Measurements from ENCODE around the gene FAM156A.
A peak's percentile ranks its signal among the peaks of the same experiment; 100 is the strongest.

FAM156A gene, protein sequence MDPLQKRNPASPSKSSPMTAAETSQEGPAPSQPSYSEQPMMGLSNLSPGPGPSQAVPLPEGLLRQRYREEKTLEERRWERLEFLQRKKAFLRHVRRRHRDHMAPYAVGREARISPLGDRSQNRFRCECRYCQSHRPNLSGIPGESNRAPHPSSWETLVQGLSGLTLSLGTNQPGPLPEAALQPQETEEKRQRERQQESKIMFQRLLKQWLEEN

DNA sequence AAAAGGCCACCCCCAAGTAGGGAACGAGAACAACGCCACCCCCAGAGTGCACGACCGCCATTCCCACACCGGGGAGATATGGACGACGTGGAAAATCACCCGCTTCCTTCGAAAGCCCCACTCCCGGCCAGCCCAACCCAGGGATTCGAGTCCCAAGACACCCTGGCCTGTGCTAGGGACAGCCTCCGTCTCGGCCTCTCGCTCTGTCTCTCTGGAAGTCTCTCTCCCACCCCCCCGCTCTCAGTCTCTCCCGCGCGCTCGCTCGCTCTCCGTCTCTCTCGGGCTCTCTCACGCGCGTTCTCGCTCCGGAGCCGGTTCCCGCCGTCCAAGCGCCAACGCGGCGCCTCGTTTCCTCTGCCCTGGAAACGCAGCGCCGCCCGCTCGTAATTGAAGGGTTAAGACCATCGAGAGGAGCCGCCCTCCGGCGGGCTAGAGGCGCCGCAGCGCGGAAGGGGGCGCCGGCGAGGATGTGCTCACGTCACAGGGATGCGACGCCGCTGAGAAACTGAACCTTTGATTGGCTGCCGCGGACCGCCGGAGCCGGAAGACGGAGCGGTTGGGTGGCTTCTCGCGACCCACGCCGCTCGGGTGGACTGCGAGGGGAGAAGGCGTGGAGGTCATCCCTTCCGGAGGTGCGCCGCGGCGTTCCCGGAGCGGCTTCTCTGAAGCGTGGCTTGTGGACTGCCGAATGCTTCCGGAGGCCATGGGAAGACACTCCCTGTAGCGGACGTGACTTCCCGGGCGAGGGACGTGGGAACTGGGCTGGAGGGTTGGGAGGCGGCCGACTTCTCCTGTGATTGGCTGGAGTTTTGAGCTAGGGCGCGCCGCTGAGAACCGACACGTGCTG lies at the start of gene FAM156A:
Gene FAM156A, minus strand, starts transcription at position 406 of the 847 bp plus-strand sequence. CDS start 9,930 bp downstream, outside the sequence.
- ATAC-seq, result peak; percentile 88

DNA sequence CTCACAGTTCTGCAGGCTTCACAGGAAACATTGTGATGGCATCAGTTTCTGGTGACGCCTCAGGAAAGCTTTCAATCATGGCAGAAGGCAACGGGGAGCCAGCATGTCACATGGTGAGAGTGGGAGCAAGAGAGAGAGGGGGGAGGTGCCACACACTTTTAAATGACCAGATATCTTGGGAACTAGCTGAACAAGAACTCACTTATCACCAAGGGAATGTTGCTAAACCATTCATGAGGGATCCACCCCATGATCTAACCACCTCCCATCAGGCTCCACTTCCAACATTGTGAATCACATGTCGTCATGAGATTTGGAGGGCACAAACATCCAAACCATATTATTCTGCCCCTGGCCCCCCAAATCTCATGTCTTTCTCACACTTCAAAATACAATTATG lies 47.0 kb upstream of the FAM156A start:
- TF ChIP-seq ZFP30 (CRISPR knock-in tag; IDR thresholded peaks at IDR 0.05), result no peak
- TF ChIP-seq, protein P1, sequence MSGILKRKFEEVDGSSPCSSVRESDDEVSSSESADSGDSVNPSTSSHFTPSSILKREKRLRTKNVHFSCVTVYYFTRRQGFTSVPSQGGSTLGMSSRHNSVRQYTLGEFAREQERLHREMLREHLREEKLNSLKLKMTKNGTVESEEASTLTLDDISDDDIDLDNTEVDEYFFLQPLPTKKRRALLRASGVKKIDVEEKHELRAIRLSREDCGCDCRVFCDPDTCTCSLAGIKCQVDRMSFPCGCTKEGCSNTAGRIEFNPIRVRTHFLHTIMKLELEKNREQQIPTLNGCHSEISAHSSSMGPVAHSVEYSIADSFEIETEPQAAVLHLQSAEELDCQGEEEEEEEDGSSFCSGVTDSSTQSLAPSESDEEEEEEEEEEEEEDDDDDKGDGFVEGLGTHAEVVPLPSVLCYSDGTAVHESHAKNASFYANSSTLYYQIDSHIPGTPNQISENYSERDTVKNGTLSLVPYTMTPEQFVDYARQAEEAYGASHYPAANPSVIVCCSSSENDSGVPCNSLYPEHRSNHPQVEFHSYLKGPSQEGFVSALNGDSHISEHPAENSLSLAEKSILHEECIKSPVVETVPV (CRISPR knock-in tag; IDR thresholded peaks at IDR 0.05), result no peak
- no peak for TF ChIP-seq OSR1 (CRISPR knock-in tag; IDR thresholded peaks at IDR 0.05)
- TF ChIP-seq TCF4 (CRISPR knock-in tag; IDR thresholded peaks at IDR 0.05; ENCODE audit: borderline replicate concordance), result no peak
- TF ChIP-seq, protein P2, sequence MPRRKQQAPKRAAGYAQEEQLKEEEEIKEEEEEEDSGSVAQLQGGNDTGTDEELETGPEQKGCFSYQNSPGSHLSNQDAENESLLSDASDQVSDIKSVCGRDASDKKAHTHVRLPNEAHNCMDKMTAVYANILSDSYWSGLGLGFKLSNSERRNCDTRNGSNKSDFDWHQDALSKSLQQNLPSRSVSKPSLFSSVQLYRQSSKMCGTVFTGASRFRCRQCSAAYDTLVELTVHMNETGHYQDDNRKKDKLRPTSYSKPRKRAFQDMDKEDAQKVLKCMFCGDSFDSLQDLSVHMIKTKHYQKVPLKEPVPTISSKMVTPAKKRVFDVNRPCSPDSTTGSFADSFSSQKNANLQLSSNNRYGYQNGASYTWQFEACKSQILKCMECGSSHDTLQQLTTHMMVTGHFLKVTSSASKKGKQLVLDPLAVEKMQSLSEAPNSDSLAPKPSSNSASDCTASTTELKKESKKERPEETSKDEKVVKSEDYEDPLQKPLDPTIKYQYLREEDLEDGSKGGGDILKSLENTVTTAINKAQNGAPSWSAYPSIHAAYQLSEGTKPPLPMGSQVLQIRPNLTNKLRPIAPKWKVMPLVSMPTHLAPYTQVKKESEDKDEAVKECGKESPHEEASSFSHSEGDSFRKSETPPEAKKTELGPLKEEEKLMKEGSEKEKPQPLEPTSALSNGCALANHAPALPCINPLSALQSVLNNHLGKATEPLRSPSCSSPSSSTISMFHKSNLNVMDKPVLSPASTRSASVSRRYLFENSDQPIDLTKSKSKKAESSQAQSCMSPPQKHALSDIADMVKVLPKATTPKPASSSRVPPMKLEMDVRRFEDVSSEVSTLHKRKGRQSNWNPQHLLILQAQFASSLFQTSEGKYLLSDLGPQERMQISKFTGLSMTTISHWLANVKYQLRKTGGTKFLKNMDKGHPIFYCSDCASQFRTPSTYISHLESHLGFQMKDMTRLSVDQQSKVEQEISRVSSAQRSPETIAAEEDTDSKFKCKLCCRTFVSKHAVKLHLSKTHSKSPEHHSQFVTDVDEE (CRISPR knock-in tag; IDR thresholded peaks at IDR 0.05), result no peak
- TF ChIP-seq PPARA (CRISPR knock-in tag; IDR thresholded peaks at IDR 0.05; ENCODE audit: borderline replicate concordance), result no peak
- no peak for TF ChIP-seq CSDC2 (CRISPR knock-in tag; IDR thresholded peaks at IDR 0.05)
- TF ChIP-seq, protein P3, sequence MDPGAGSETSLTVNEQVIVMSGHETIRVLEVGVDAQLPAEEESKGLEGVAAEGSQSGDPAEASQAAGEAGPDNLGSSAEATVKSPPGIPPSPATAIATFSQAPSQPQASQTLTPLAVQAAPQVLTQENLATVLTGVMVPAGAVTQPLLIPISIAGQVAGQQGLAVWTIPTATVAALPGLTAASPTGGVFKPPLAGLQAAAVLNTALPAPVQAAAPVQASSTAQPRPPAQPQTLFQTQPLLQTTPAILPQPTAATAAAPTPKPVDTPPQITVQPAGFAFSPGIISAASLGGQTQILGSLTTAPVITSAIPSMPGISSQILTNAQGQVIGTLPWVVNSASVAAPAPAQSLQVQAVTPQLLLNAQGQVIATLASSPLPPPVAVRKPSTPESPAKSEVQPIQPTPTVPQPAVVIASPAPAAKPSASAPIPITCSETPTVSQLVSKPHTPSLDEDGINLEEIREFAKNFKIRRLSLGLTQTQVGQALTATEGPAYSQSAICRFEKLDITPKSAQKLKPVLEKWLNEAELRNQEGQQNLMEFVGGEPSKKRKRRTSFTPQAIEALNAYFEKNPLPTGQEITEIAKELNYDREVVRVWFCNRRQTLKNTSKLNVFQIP (CRISPR knock-in tag; IDR thresholded peaks at IDR 0.05; ENCODE audit: borderline replicate concordance, low read depth), result no peak
- no peak for TF ChIP-seq RARB (CRISPR knock-in tag; IDR thresholded peaks at IDR 0.05)
- TF ChIP-seq ZNF565 (CRISPR knock-in tag; conservative IDR thresholded peaks at IDR 0.05; ENCODE audit: low read depth), result no peak
- no peak for TF ChIP-seq BACH2 (CRISPR knock-in tag; IDR thresholded peaks at IDR 0.05; ENCODE audit: borderline replicate concordance)
- TF ChIP-seq SNAI2 (CRISPR knock-in tag; IDR thresholded peaks at IDR 0.05), result no peak
- TF ChIP-seq, protein P4, sequence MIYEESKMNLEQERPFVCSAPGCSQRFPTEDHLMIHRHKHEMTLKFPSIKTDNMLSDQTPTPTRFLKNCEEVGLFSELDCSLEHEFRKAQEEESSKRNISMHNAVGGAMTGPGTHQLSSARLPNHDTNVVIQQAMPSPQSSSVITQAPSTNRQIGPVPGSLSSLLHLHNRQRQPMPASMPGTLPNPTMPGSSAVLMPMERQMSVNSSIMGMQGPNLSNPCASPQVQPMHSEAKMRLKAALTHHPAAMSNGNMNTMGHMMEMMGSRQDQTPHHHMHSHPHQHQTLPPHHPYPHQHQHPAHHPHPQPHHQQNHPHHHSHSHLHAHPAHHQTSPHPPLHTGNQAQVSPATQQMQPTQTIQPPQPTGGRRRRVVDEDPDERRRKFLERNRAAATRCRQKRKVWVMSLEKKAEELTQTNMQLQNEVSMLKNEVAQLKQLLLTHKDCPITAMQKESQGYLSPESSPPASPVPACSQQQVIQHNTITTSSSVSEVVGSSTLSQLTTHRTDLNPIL (CRISPR knock-in tag; IDR thresholded peaks at IDR 0.05; ENCODE audit: low read depth), result no peak

DNA sequence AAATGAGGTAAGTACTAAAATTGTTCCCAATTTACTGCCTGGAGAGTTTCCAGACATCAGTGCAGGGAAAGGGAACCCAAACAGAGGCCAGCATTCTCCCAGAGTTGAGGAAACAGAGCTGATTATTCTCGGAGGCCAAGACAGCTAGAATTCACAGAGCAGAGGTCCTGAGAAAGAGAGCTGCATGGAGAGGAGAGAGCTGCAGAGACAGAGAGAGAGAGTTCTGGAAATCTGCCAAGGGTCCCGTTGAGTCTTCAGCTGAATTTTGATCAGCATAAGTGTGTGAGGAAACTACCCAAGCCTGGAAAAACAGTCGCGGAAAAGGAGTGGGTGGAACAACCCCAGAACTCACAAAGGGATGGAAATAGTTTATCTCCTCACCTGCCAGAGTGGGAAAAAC lies 46.5 kb upstream of the FAM156A start:
- TF ChIP-seq, protein P4 (CRISPR knock-in tag; IDR thresholded peaks at IDR 0.05; ENCODE audit: low read depth), result no peak
- TF ChIP-seq ZNF565 (CRISPR knock-in tag; conservative IDR thresholded peaks at IDR 0.05; ENCODE audit: low read depth), result no peak
- ATAC-seq, result no peak

More for the DNA sequence above, 47.0 kb upstream of the FAM156A start:
- ATAC-seq, result no peak

DNA sequence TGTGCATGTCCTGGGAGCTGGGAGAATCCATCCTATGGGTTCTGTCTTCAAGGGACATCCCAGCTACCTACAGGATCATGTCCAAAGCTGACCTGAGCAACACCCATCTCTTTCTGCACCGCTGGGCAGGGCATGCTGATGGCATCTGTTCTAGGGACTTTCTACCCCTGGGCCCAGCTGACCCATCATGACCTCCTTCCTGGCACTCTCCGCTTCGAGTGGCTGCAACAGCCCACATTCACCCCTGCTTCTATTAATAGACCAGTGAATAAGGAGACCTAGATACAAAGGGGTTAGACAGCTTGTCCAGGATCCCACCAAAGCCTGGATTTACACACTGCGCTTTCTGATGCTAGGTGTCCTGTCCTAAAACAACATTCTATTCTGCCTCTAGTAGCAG lies 45.7 kb upstream of the FAM156A start:
- no peak for ATAC-seq

More for the DNA sequence above, 45.7 kb upstream of the FAM156A start:
- TF ChIP-seq ZFP30 (CRISPR knock-in tag; IDR thresholded peaks at IDR 0.05), result no peak
- no peak for TF ChIP-seq TCF4 (CRISPR knock-in tag; IDR thresholded peaks at IDR 0.05; ENCODE audit: borderline replicate concordance)
- no peak for TF ChIP-seq CSDC2 (CRISPR knock-in tag; IDR thresholded peaks at IDR 0.05)
- TF ChIP-seq, protein P2 (CRISPR knock-in tag; IDR thresholded peaks at IDR 0.05), result no peak
- TF ChIP-seq, protein P3 (CRISPR knock-in tag; IDR thresholded peaks at IDR 0.05; ENCODE audit: borderline replicate concordance, low read depth), result no peak
- TF ChIP-seq ISL1 (CRISPR knock-in tag; IDR thresholded peaks at IDR 0.05), result no peak
- no peak for TF ChIP-seq ZNF565 (CRISPR knock-in tag; conservative IDR thresholded peaks at IDR 0.05; ENCODE audit: low read depth)
- no peak for TF ChIP-seq ZNF8 (CRISPR knock-in tag; IDR thresholded peaks at IDR 0.05)
- TF ChIP-seq ARNTL (CRISPR knock-in tag; IDR thresholded peaks at IDR 0.05; ENCODE audit: borderline replicate concordance, low read depth), result no peak
- no peak for TF ChIP-seq ZFP3 (CRISPR knock-in tag; IDR thresholded peaks at IDR 0.05)

Measured in SK-N-SH treated with all-trans-retinoic acid at 6 μM for 48 hours (cell line).